GM10266 (cell line): ENCODE measurements around the gene RBMS1.

Source experiments
- DNase-seq: peaks from one replicate; pipeline ENCODE4 v3.0.0; 2012; ENCODE audit errors: extremely low spot score
- TF ChIP-seq, protein P1 (sequence below): IDR thresholded peaks from 2 replicates; pipeline ENCODE4 v1.5.1; 2012; ENCODE audit warnings: mild to moderate bottlenecking, low read depth; ENCODE audit not compliant: control insufficient read depth, insufficient read depth; ENCODE audit errors: missing control alignments

Gene RBMS1

DNA sequence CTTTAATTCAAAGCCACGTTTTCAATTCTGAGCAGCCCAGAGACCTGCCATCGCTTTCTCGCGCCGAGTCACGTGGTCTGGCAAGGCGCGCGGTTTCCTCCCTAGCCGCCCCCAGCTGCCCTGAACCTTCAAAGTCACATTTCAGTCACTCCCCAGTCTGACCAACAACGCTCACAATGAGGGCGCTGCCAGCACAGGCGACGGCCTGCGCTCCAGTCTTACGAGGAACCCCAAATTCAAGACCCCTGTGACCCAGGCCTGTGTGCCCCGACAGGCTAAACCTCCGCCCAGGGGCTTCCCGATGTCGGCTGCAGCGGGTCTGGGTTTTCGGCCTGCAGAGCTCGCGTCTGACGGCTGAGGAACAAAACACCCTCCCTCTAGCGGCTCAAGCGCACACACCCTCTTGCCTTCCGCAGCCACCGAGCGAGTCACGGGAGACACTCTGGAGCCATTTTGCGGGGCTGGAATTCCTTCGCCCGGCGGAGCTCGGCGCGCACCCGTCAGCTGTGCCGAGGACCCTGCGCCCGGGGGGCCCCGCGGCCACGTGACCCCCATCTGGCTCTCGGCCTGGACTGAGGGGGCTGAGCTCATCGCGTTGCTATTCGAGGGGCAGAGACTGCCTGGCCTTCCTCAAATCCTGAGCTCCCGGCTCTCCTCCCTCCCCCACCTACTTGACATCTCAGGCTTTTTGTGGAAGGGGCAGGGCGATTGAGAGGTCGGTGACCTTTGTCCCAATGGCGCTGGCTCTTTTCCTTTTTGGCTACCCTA lies 223.6 kb downstream of the RBMS1 start:
- DNase-seq = peak; percentile 67
- TF ChIP-seq, protein P1, sequence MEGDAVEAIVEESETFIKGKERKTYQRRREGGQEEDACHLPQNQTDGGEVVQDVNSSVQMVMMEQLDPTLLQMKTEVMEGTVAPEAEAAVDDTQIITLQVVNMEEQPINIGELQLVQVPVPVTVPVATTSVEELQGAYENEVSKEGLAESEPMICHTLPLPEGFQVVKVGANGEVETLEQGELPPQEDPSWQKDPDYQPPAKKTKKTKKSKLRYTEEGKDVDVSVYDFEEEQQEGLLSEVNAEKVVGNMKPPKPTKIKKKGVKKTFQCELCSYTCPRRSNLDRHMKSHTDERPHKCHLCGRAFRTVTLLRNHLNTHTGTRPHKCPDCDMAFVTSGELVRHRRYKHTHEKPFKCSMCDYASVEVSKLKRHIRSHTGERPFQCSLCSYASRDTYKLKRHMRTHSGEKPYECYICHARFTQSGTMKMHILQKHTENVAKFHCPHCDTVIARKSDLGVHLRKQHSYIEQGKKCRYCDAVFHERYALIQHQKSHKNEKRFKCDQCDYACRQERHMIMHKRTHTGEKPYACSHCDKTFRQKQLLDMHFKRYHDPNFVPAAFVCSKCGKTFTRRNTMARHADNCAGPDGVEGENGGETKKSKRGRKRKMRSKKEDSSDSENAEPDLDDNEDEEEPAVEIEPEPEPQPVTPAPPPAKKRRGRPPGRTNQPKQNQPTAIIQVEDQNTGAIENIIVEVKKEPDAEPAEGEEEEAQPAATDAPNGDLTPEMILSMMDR = peak; percentile 47

DNA sequence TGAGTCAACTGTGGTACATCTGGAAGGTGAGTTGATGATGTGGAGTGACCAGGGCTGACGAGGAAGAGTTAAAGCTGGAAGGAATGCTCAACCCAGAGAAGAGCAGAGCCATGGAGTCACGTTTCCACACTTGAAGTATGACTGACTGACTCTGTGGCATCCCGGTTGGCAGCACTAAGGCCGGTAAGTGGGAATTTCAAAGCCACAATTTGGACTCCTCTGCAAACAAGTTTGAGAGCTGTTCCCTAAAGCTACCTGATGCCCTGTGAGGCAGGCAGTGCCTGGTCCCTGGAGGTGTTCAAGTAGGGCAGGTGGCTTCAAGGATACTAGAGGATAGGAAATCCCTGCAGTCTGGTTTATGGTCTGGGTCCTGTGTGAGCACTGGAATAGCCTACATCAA lies 224.2 kb downstream of the RBMS1 start:
- DNase-seq = no peak
- TF ChIP-seq, protein P1 = no peak

DNA sequence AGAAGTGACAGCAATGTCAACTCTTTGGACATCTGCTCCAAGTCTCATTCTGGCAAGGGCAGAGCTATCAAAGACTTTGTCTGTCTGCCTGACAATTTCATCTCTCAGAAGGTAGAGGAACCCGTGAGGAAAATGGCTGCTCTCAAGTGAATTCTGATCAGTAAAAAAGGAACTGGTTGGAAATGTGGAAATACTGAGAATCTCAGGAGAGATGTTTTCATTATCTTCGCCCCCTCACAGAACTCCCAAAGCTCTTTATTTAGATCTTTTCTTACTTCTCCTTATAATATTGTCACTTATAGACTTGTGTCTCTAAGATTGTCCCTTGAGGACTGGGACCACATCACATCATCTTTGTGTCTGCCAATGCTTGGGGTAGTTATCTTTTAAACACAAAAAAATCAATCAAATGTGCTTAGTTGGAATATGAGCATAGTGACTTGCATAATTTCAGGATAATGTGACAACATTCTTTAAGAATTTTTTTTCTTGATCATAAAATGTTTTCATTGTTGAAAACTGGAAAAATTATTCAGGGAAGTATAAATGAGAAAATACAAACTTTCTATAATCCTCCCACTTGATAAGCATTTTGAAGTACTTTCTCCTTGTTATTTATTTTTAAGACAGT lies 225.3 kb downstream of the RBMS1 start:
- TF ChIP-seq, protein P1 = no peak
- DNase-seq = no peak

DNA sequence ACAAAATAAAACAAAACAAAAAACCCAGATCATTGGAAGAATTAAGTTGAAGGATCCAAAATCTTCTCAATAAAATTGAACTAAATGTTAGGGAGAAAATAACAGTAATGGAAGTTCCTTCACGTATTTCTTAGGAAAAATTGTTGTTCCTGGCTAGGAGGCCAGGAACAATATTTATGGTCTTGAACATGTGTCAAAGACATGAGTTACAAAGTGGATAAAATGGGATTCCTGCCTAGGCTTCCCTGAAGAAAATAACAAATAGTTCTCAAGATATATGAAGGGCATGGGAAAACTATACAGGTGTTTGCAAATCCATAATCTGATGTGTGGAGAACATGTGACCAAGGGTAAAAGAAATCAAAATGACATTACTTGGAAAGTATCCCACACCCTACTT lies 225.9 kb downstream of the RBMS1 start:
- TF ChIP-seq, protein P1 = no peak
- no peak for DNase-seq

DNA sequence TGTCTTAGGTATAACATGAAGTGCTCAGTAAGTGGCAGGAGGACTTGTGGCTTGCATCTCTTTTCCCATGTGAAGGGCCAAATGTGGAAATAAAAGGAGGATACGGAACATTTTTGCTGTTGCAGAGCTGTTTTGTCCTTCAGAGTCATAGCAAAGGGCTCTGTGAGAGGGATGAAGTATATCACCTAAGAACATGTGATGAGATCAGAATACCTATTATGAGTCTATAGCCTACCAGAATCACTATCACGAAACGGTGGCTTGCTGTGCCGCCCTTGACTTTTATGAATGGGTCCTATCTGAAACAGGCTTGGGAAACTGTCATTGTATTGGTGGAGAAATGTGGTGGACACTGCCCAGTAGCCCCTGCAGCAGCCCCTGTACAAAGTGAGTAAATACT lies 226.6 kb downstream of the RBMS1 start:
- no peak for DNase-seq
- TF ChIP-seq, protein P1 = no peak

DNA sequence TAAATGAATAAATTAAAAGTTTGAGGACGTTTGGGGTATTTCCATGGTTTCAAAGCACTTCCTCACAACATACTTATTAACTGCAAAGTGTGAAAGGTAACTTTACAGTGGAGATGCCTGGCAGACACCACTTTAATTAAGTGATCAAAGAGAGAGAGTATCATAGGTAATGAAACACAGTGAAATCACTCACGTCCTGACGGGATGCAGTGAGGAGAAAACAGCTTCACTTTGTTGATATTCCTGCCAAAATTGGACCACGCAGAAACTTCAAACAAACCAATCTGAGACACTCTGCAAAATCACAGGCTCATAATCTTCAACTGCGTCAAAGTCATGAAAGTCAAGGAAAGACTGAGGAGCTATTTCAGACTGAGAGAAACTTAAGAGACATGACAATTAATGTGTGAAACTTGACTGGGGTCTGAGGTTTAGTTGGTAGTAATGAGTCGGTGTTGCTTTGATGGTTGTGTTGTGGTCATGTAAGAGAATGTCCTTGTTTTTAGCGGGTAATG lies 227.5 kb downstream of the RBMS1 start:
- TF ChIP-seq, protein P1 = no peak
- no peak for DNase-seq

DNA sequence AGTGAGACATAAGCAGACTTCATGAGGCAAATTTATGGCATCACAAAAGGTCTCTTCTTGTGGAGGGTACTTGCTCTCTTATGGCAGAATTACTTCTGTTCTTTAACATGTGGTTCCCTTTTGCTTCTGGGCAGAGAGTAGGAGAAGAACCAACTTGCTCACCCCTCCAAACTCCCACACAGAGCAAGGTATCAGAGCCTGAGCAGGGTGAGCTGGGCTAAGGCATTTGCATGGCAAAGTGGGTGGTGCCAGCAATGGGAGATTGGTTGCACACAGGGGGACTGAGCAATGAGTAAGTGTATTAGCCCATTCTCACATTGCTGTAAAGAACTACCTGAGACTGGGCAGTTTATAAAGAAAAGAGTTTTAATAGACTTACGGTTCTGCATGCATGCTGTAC lies 229.3 kb downstream of the RBMS1 start:
- TF ChIP-seq, protein P1 = no peak
- DNase-seq = no peak
